NT2/D1 (cell line): Measurements from ENCODE around the gene RALBP1.

Source experiments
- YY1 ChIP-seq: IDR thresholded peaks from 2 replicates; pipeline ENCODE4 v1.6.1; 2011; ENCODE audit not compliant: insufficient read length, insufficient read depth
- ZNF274 ChIP-seq: IDR thresholded peaks from 2 replicates; pipeline ENCODE4 v1.6.1; 2011; ENCODE audit warnings: mild to moderate bottlenecking, low read depth, low read length

DNA sequence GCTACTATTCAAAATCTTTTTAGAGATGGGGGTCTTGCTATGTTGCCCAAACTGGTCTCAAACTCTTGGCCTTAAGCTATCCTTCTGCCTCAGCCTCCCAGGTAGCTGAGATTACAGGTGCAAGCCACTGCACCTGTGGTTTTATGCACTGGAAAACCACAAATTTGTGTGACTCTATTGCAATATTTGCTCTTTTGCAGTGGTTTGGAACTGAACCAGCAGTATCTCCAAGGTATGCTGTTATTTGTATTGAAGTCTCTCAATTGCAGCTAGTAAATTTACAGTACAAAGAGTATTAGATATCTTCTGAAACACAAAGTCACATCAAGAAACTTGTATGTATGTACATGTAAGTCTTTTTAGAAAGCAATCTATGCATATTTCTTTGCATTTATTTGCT is 92.9 kb downstream of the RALBP1 start:
- TF ChIP-seq YY1 (no peak), ZNF274 (no peak)
